Thyroid gland (tissue), 4 donors: Measurements from ENCODE around the gene EXOC4. TPM values are rescaled to one million over a fixed set of nuclear protein-coding genes. Genes with fewer than 3 reads are reported as not detected.
"Not testable (repeated sequence)": the region's sequence is repeated elsewhere in the genome, so short reads cannot be mapped to it uniquely, and the experiment has no call there.

Experiments
- DNase-seq, 2 donors: peaks; one replicate each; pipeline ENCODE4 v3.0.0-alpha.2; 2019
- H3K27ac ChIP-seq, 3 donors: fragments of 200-600 bp; sonication (generic); 1 replicate in 2 of 3; 2 replicates in 1 of 3; pipeline ENCODE4 v1.5.1; 2016 to 2019; ENCODE audit warnings: mild to moderate bottlenecking in 1 of 3, moderate library complexity in 1 of 3
- H3K27me3 ChIP-seq: fragments of 200-600 bp; sonication (generic); one replicate; pipeline ENCODE4 v1.5.1; 2019
- H3K36me3 ChIP-seq, 2 donors: fragments of 200-600 bp; sonication (generic); one replicate each; pipeline ENCODE4 v1.5.1; 2016 to 2019
- H3K4me1 ChIP-seq, 2 donors: fragments of 200-600 bp; sonication (generic); one replicate each; pipeline ENCODE4 v1.5.1; 2017 to 2019
- H3K4me3 ChIP-seq, 3 donors: fragments of 200-600 bp; sonication (generic); replicated peaks in 1 of 3; 1 replicate in 2 of 3; 2 replicates in 1 of 3; pipeline ENCODE4 v1.5.1; 2016; ENCODE audit warnings: mild to moderate bottlenecking in 1 of 3
- H3K9me3 ChIP-seq: fragments of 200-600 bp; sonication (generic); one replicate; pipeline ENCODE4 v1.5.1; 2017
- CTCF ChIP-seq, 6 experiments: fragments of 200-600 bp in 3 of 6; fragments of 450-650 bp in 3 of 6; sonication (generic) in 3 of 6; IDR thresholded peaks; one replicate each; pipeline ENCODE4 v1.5.1; 2016 to 2019; ENCODE audit warnings: antibody characterized with exemption in 6 of 6, mild to moderate bottlenecking in 2 of 6, inconsistent platforms in 1 of 6, moderate library complexity in 1 of 6
- POLR2A ChIP-seq, 2 donors: fragments of 450-650 bp; IDR thresholded peaks; one replicate each; pipeline ENCODE4 v1.6.1; 2017; ENCODE audit warnings: antibody characterized with exemption in 2 of 2, mild to moderate bottlenecking in 2 of 2, moderate library complexity in 1 of 2
- WGBS, 2 donors: methylation state at CpG; one replicate each; pipeline ENCODE4 v1.1.5; 2017; 5-methylcytosine and 5-hydroxymethylcytosine counted together
- intact Hi-C: fragments of 100-400 bp; cut with DNase I; formaldehyde crosslinking; loops from one replicate; pipeline ENCODE4 v1.15.1; 2023
- total RNA-seq, 4 donors: library from RNA; depleted of rRNA; stranded (reverse); fragments of >200 nt; gene quantifications; one replicate each; pipeline ENCODE4 v1.2.3, GENCODE V29; 2016

Gene EXOC4
- total RNA-seq, 4 donors from 2014 or later = 74.0 to 116 (median 107) TPM

GRCh38 chr7:133993547-133993946 is 740.7 kb downstream of the EXOC4 start:
- Histone ChIP-seq H3K4me1 (no peaks in the 10 kb centered on the region), H3K27me3 (no peaks in the 10 kb centered on the region), H3K4me3 (no peak overlapping the region), H3K36me3 (no peaks in the 10 kb centered on the region), H3K27ac (no peak overlapping the region), H3K9me3 (no peaks in the 10 kb centered on the region)
- intact Hi-C loops = no loop called here
- WGBS, 2 donors = 69 to 83% methylated on average over 1 of the region's 1 CpG
- DNase-seq = no peak
- TF ChIP-seq POLR2A (IDR thresholded peaks at IDR 0.05) (no peak), CTCF (IDR thresholded peaks at IDR 0.05) (no peak)

GRCh38 chr7:133994100-133994499 is 741.2 kb downstream of the EXOC4 start:
- H3K27me3 ChIP-seq, DNase-seq, H3K27ac ChIP-seq, intact Hi-C loops, H3K4me1 ChIP-seq, H3K4me3 ChIP-seq, H3K36me3 ChIP-seq, H3K9me3 ChIP-seq: not testable (repeated sequence)
- WGBS, 2 donors = 97 to 98% methylated on average over 7 of the region's 7 CpGs

- no peaks in the 10 kb centered on the region for H3K4me1 ChIP-seq
- H3K4me3 ChIP-seq = no peak overlapping the region
- no peaks in the 10 kb centered on the region for H3K9me3 ChIP-seq
- no peak for DNase-seq
- intact Hi-C loops = no loop called here
- no peaks in the 10 kb centered on the region for H3K27me3 ChIP-seq
- TF ChIP-seq CTCF (IDR thresholded peaks at IDR 0.05) (no peak), POLR2A (IDR thresholded peaks at IDR 0.05) (no peak)
- 92 to 93% methylated on average over 6 of the region's 6 CpGs for WGBS, 2 donors
- H3K36me3 ChIP-seq = no peaks in the 10 kb centered on the region
- H3K27ac ChIP-seq = no peak overlapping the region
Observed at GRCh38 chr7:133997463-133997862, 744.6 kb downstream of the EXOC4 start.

- no peaks in the 10 kb centered on the region for H3K36me3 ChIP-seq
- TF ChIP-seq POLR2A (IDR thresholded peaks at IDR 0.05) (no peak), CTCF (IDR thresholded peaks at IDR 0.05) (no peak)
- no peaks in the 10 kb centered on the region for H3K4me1 ChIP-seq
- WGBS, 2 donors = 94 to 97% methylated on average over 2 of the region's 2 CpGs
- no peak for DNase-seq
- intact Hi-C loops = no loop called here
- no peaks in the 10 kb centered on the region for H3K27me3 ChIP-seq
- no peak overlapping the region for H3K4me3 ChIP-seq
- H3K27ac ChIP-seq = no peak overlapping the region
- no peaks in the 10 kb centered on the region for H3K9me3 ChIP-seq
Observed at GRCh38 chr7:133999178-133999577, 746.3 kb downstream of the EXOC4 start.

GRCh38 chr7:134004829-134005505 is 752.1 kb downstream of the EXOC4 start:
- H3K27me3 ChIP-seq = no peaks in the 10 kb centered on the region
- H3K27ac ChIP-seq = no peak overlapping the region
- TF ChIP-seq CTCF (IDR thresholded peaks at IDR 0.05) = no peak
- no peak for TF ChIP-seq POLR2A (IDR thresholded peaks at IDR 0.05)
- no peak for DNase-seq
- H3K9me3 ChIP-seq = no peaks in the 10 kb centered on the region
- no peak overlapping the region for H3K4me3 ChIP-seq
- WGBS, 2 donors = 96% methylated on average over 6 of the region's 6 CpGs
- H3K4me1 ChIP-seq = no peaks in the 10 kb centered on the region
- intact Hi-C loops = no loop called here
- H3K36me3 ChIP-seq = no peaks in the 10 kb centered on the region
